Measurements from ENCODE around the gene C20orf204. TPM values are rescaled to one million over a fixed set of nuclear protein-coding genes. Genes with fewer than 3 reads are reported as not detected.

The C20orf204 gene
- total and polyA plus RNA-seq, 4 donors, result 0.07 to 0.59 (median 0.12) TPM

GRCh38 chr20:64006902-64007301 is 29.1 kb upstream of the C20orf204 start:
- no peaks in the 10 kb centered on the region for H3K9me3 ChIP-seq (ENCODE audit: control insufficient read depth in 4 of 4, low read length in 3 of 4)
- no peaks in the 10 kb centered on the region for H3K4me1 ChIP-seq (ENCODE audit: control insufficient read depth in 4 of 4, insufficient read depth in 4 of 4, low read length in 3 of 4)
- no peak overlapping the region for H3K9ac ChIP-seq (ENCODE audit: low read depth in 1 of 2, low read length in 2 of 2)
- no peaks in the 10 kb centered on the region for H3K27me3 ChIP-seq (ENCODE audit: control insufficient read depth in 4 of 4, insufficient read depth in 4 of 4, low read length in 3 of 4)
- H3K36me3 ChIP-seq (ENCODE audit: control insufficient read depth in 4 of 4, insufficient read depth in 3 of 4, low read depth in 1 of 4, low read length in 3 of 4), result peaks cover 6 to 67% (median 48%) of the 10 kb centered on the region in 4 donors
- DNase-seq (ENCODE audit: low spot score), result no peak
- H3K27ac ChIP-seq (ENCODE audit: low read depth in 1 of 2, low read length in 2 of 2), result no peak overlapping the region
- no peak for TF ChIP-seq GABPA (IDR thresholded peaks at IDR 0.05 in 1 of 2, conservative IDR thresholded peaks at IDR 0.05 in 1 of 2)
- TF ChIP-seq, protein P1, sequence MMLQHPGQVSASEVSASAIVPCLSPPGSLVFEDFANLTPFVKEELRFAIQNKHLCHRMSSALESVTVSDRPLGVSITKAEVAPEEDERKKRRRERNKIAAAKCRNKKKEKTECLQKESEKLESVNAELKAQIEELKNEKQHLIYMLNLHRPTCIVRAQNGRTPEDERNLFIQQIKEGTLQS (IDR thresholded peaks at IDR 0.05), result no peak
- TF ChIP-seq YY1 (IDR thresholded peaks at IDR 0.05), result no peak
- TF ChIP-seq CTCF (IDR thresholded peaks at IDR 0.05; ENCODE audit: low read depth, low read length, missing input control), result no peak
- TF ChIP-seq, protein P2, sequence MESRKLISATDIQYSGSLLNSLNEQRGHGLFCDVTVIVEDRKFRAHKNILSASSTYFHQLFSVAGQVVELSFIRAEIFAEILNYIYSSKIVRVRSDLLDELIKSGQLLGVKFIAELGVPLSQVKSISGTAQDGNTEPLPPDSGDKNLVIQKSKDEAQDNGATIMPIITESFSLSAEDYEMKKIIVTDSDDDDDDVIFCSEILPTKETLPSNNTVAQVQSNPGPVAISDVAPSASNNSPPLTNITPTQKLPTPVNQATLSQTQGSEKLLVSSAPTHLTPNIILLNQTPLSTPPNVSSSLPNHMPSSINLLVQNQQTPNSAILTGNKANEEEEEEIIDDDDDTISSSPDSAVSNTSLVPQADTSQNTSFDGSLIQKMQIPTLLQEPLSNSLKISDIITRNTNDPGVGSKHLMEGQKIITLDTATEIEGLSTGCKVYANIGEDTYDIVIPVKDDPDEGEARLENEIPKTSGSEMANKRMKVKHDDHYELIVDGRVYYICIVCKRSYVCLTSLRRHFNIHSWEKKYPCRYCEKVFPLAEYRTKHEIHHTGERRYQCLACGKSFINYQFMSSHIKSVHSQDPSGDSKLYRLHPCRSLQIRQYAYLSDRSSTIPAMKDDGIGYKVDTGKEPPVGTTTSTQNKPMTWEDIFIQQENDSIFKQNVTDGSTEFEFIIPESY (IDR thresholded peaks at IDR 0.05), result no peak
- no peak for TF ChIP-seq RXRA (IDR thresholded peaks at IDR 0.05)
- TF ChIP-seq, protein P3, sequence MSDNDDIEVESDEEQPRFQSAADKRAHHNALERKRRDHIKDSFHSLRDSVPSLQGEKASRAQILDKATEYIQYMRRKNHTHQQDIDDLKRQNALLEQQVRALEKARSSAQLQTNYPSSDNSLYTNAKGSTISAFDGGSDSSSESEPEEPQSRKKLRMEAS (IDR thresholded peaks at IDR 0.05), result no peak
- TF ChIP-seq FOXA1 (IDR thresholded peaks at IDR 0.05), result no peak
- TF ChIP-seq RAD21 (IDR thresholded peaks at IDR 0.05), result no peak
- no peak for TF ChIP-seq HNF4A (conservative IDR thresholded peaks at IDR 0.05)
- no peak for TF ChIP-seq HNF4G (IDR thresholded peaks at IDR 0.05)
- TF ChIP-seq TAF1 (conservative IDR thresholded peaks at IDR 0.05), result no peak
- WGBS, result 97% methylated on average over 3 of the region's 3 CpGs
- H3K4me3 ChIP-seq (ENCODE audit: low read depth in 1 of 3, low read length in 3 of 3), result no peak overlapping the region

DNA sequence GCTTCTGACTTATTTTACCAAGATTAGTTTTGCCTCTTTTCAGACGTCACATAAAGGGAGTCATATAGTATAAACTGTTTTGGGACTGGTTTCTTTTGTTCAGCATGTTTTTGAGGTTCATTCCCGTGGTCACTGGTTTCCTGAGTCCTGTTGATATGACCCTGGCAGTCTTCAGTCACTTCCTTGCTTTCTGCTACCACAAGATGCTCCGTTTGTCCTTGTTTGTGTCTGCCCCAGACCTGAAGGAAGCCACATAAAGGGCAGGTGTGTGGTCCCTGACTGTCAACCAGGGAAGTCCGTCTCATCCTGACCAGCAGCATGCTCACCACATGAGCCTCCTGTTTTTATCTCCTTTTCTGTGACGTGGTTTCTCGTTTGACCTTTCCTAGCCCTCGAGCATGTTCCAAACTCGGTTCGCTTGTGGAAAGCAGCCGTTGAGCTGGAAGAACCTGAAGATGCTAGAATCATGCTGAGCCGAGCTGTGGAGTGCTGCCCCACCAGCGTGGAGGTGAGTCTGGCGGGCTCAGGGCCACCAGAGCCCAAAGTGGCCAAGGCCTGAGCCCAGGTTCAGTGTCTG is 26.1 kb upstream of the C20orf204 start:
- Histone ChIP-seq H3K4me1 (ENCODE audit: control insufficient read depth in 4 of 4, insufficient read depth in 4 of 4, low read length in 3 of 4) (no peaks in the 10 kb centered on the region), H3K4me3 (ENCODE audit: low read depth in 1 of 3, low read length in 3 of 3) (no peak overlapping the region), H3K9me3 (ENCODE audit: control insufficient read depth in 4 of 4, low read length in 3 of 4) (no peaks in the 10 kb centered on the region), H3K27ac (ENCODE audit: low read depth in 1 of 2, low read length in 2 of 2) (no peak overlapping the region), H3K27me3 (ENCODE audit: control insufficient read depth in 4 of 4, insufficient read depth in 4 of 4, low read length in 3 of 4) (no peaks in the 10 kb centered on the region), H3K9ac (ENCODE audit: low read depth in 1 of 2, low read length in 2 of 2) (no peak overlapping the region), H3K36me3 (ENCODE audit: control insufficient read depth in 4 of 4, insufficient read depth in 3 of 4, low read depth in 1 of 4, low read length in 3 of 4) (peaks cover 6 to 65% (median 43%) of the 10 kb centered on the region in 4 donors)
- no peak for DNase-seq (ENCODE audit: low spot score)
- TF ChIP-seq RXRA (IDR thresholded peaks at IDR 0.05), result no peak
- 87% methylated on average over 13 of the region's 13 CpGs for WGBS

DNA sequence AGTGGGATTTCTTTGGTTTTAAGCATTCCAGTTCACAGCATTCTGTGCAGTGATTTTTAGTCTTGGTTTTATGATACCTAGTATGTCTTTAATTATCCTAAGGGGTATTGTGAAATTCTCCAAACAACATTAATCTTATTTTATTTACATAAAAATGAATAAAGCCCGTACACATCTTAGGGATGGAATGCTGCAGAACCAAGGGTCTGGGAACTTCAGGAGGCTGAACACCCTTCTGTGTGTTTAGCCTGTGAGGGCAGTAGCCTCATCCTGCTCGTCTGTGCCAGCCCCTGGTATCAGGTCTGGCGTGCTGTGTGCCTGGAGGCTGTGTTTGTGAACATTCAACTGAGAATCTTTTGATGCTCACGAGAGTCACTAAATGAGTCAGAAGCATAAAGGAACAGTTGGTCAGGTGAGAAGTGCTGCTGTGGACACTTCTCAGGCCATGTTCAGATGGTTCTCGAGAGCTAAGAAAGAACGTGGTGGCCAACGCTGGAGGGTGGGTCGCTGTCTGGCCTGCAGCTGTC is 25.2 kb upstream of the C20orf204 start:
- H3K9ac ChIP-seq (ENCODE audit: low read depth in 1 of 2, low read length in 2 of 2), result no peak overlapping the region
- no peaks in the 10 kb centered on the region for H3K9me3 ChIP-seq (ENCODE audit: control insufficient read depth in 4 of 4, low read length in 3 of 4)
- no peak overlapping the region for H3K4me3 ChIP-seq (ENCODE audit: low read depth in 1 of 3, low read length in 3 of 3)
- H3K27me3 ChIP-seq (ENCODE audit: control insufficient read depth in 4 of 4, insufficient read depth in 4 of 4, low read length in 3 of 4), result no peaks in the 10 kb centered on the region
- no peak for DNase-seq (ENCODE audit: low spot score)
- 93% methylated on average over 8 of the region's 8 CpGs for WGBS
- no peaks in the 10 kb centered on the region for H3K4me1 ChIP-seq (ENCODE audit: control insufficient read depth in 4 of 4, insufficient read depth in 4 of 4, low read length in 3 of 4)
- H3K36me3 ChIP-seq (ENCODE audit: control insufficient read depth in 4 of 4, insufficient read depth in 3 of 4, low read depth in 1 of 4, low read length in 3 of 4), result peaks cover 6 to 65% (median 42%) of the 10 kb centered on the region in 4 donors
- no peak overlapping the region for H3K27ac ChIP-seq (ENCODE audit: low read depth in 1 of 2, low read length in 2 of 2)
- TF ChIP-seq HNF4G (IDR thresholded peaks at IDR 0.05), result no peak
- TF ChIP-seq, protein P3 (IDR thresholded peaks at IDR 0.05), result no peak
- TF ChIP-seq, protein P1 (IDR thresholded peaks at IDR 0.05), result no peak
- no peak for TF ChIP-seq FOXA2 (IDR thresholded peaks at IDR 0.05)
- TF ChIP-seq GABPA (IDR thresholded peaks at IDR 0.05 in 1 of 2, conservative IDR thresholded peaks at IDR 0.05 in 1 of 2), result no peak
- TF ChIP-seq SP1 (IDR thresholded peaks at IDR 0.05), result no peak
- TF ChIP-seq HNF4A (conservative IDR thresholded peaks at IDR 0.05), result no peak
- no peak for TF ChIP-seq EGR1 (IDR thresholded peaks at IDR 0.05; ENCODE audit: low read depth in 2 of 2)
- TF ChIP-seq TAF1 (conservative IDR thresholded peaks at IDR 0.05), result no peak
- TF ChIP-seq REST (IDR thresholded peaks at IDR 0.05), result no peak
